Gastrocnemius medialis (tissue), 4 donors: ENCODE results near the gene PPM1L.

Experiments used
- POLR2A ChIP-seq, 2 donors: fragments of 450-650 bp; IDR thresholded peaks; one replicate each; pipeline ENCODE4 v1.6.1; 2017; ENCODE audit warnings: antibody characterized with exemption in 2 of 2, mild to moderate bottlenecking in 2 of 2, moderate library complexity in 2 of 2
- TF ChIP-seq, protein P1 (sequence below), 5 experiments: fragments of 450-650 bp in 3 of 5; fragments of 200-600 bp in 2 of 5; sonication (generic) in 2 of 5; IDR thresholded peaks in 4 of 5; conservative IDR thresholded peaks in 1 of 5; 1 replicate in 4 of 5; 2 replicates in 1 of 5; pipeline ENCODE4 v1.5.1; 2016 to 2019; ENCODE audit warnings: antibody characterized with exemption in 5 of 5, mild to moderate bottlenecking in 3 of 5, moderate library complexity in 3 of 5

DNA sequence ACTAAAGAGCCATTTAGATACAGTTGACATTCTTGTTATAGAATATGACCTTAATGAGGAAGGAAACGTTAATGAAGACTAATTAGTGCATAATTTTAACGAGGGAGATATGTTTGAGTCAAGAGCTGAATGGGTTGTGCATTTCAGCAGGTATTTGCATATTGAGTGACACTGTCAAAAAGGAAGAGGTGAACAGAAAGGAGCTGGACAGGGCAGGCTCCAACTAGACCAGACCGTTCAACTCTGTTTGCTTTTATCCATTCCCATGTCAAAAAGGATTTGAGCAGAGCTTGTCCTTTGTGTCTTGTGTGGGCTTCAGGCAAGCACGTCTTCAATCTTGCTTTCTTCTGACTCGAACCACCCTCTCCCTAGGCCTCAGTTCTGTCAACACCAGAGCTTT, 308.4 kb downstream of the PPM1L start:
- TF ChIP-seq, protein P1, sequence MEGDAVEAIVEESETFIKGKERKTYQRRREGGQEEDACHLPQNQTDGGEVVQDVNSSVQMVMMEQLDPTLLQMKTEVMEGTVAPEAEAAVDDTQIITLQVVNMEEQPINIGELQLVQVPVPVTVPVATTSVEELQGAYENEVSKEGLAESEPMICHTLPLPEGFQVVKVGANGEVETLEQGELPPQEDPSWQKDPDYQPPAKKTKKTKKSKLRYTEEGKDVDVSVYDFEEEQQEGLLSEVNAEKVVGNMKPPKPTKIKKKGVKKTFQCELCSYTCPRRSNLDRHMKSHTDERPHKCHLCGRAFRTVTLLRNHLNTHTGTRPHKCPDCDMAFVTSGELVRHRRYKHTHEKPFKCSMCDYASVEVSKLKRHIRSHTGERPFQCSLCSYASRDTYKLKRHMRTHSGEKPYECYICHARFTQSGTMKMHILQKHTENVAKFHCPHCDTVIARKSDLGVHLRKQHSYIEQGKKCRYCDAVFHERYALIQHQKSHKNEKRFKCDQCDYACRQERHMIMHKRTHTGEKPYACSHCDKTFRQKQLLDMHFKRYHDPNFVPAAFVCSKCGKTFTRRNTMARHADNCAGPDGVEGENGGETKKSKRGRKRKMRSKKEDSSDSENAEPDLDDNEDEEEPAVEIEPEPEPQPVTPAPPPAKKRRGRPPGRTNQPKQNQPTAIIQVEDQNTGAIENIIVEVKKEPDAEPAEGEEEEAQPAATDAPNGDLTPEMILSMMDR (IDR thresholded peaks at IDR 0.05 in 4 of 5, conservative IDR thresholded peaks at IDR 0.05 in 1 of 5), result no peak
- TF ChIP-seq POLR2A (IDR thresholded peaks at IDR 0.05), result no peak
